Thyroid gland (tissue), 4 donors: ENCODE measurements around the gene DIP2B. TPM values are rescaled to one million over a fixed set of nuclear protein-coding genes. Genes with fewer than 3 reads are reported as not detected.

Experiments used
- DNase-seq, 2 donors: peaks; one replicate each; pipeline ENCODE4 v3.0.0-alpha.2; 2019
- H3K27ac ChIP-seq, 3 donors: fragments of 200-600 bp; sonication (generic); 1 replicate in 2 of 3; 2 replicates in 1 of 3; pipeline ENCODE4 v1.5.1; 2016 to 2019; ENCODE audit warnings: mild to moderate bottlenecking in 1 of 3, moderate library complexity in 1 of 3
- H3K27me3 ChIP-seq: fragments of 200-600 bp; sonication (generic); one replicate; pipeline ENCODE4 v1.5.1; 2019
- H3K36me3 ChIP-seq, 2 donors: fragments of 200-600 bp; sonication (generic); one replicate each; pipeline ENCODE4 v1.5.1; 2016 to 2019
- H3K4me1 ChIP-seq, 2 donors: fragments of 200-600 bp; sonication (generic); one replicate each; pipeline ENCODE4 v1.5.1; 2017 to 2019
- H3K4me3 ChIP-seq, 3 donors: fragments of 200-600 bp; sonication (generic); replicated peaks in 1 of 3; 1 replicate in 2 of 3; 2 replicates in 1 of 3; pipeline ENCODE4 v1.5.1; 2016; ENCODE audit warnings: mild to moderate bottlenecking in 1 of 3
- H3K9me3 ChIP-seq: fragments of 200-600 bp; sonication (generic); one replicate; pipeline ENCODE4 v1.5.1; 2017
- POLR2A ChIP-seq, 2 donors: fragments of 450-650 bp; IDR thresholded peaks; one replicate each; pipeline ENCODE4 v1.6.1; 2017; ENCODE audit warnings: antibody characterized with exemption in 2 of 2, mild to moderate bottlenecking in 2 of 2, moderate library complexity in 1 of 2
- WGBS, 2 donors: methylation state at CpG; one replicate each; pipeline ENCODE4 v1.1.5; 2017; 5-methylcytosine and 5-hydroxymethylcytosine counted together
- intact Hi-C: fragments of 100-400 bp; cut with DNase I; formaldehyde crosslinking; loops from one replicate; pipeline ENCODE4 v1.15.1; 2023
- total RNA-seq, 4 donors: library from RNA; depleted of rRNA; stranded (reverse); fragments of >200 nt; gene quantifications; one replicate each; pipeline ENCODE4 v1.2.3, GENCODE V29; 2016
- TF ChIP-seq, protein P1 (sequence below), 6 experiments: fragments of 200-600 bp in 3 of 6; fragments of 450-650 bp in 3 of 6; sonication (generic) in 3 of 6; IDR thresholded peaks; one replicate each; pipeline ENCODE4 v1.5.1; 2016 to 2019; ENCODE audit warnings: antibody characterized with exemption in 6 of 6, mild to moderate bottlenecking in 2 of 6, inconsistent platforms in 1 of 6, moderate library complexity in 1 of 6

The DIP2B gene
- total RNA-seq, 4 donors from 2014 or later: 27.7 to 45.7 (median 32.4) TPM

DNA sequence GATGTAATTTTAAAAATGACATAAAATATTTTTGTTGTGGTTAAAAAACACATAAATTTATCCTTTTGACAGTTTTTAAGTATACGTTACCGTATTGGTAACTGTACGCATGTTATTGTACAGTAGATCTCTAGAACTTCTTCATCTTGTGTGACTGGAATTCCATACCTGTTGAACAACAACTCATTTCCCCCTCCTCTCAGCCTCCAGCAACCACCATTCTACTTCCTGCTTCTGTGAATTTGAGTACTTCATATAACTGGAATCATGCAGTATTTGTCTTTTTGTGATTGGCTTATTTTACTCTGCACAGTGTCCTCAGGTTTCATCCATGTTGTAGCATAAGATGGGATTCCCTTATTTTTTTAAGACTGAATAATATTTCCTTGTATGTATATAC is 145.5 kb downstream of the DIP2B start:
- TF ChIP-seq, protein P1, sequence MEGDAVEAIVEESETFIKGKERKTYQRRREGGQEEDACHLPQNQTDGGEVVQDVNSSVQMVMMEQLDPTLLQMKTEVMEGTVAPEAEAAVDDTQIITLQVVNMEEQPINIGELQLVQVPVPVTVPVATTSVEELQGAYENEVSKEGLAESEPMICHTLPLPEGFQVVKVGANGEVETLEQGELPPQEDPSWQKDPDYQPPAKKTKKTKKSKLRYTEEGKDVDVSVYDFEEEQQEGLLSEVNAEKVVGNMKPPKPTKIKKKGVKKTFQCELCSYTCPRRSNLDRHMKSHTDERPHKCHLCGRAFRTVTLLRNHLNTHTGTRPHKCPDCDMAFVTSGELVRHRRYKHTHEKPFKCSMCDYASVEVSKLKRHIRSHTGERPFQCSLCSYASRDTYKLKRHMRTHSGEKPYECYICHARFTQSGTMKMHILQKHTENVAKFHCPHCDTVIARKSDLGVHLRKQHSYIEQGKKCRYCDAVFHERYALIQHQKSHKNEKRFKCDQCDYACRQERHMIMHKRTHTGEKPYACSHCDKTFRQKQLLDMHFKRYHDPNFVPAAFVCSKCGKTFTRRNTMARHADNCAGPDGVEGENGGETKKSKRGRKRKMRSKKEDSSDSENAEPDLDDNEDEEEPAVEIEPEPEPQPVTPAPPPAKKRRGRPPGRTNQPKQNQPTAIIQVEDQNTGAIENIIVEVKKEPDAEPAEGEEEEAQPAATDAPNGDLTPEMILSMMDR (IDR thresholded peaks at IDR 0.05): no peak
- TF ChIP-seq POLR2A (IDR thresholded peaks at IDR 0.05): no peak
- no peaks in the 10 kb centered on the region for H3K36me3 ChIP-seq
- peaks cover 14 to 18% of the 10 kb centered on the region in 2 donors for H3K4me1 ChIP-seq
- DNase-seq: no peak
- intact Hi-C loops: no loop called here
- H3K27me3 ChIP-seq: no peaks in the 10 kb centered on the region
- WGBS, 2 donors: 95 to 96% methylated on average over 3 of the region's 3 CpGs
- no peaks in the 10 kb centered on the region for H3K9me3 ChIP-seq
- H3K4me3 ChIP-seq: no peak overlapping the region
- no peak overlapping the region for H3K27ac ChIP-seq

DNA sequence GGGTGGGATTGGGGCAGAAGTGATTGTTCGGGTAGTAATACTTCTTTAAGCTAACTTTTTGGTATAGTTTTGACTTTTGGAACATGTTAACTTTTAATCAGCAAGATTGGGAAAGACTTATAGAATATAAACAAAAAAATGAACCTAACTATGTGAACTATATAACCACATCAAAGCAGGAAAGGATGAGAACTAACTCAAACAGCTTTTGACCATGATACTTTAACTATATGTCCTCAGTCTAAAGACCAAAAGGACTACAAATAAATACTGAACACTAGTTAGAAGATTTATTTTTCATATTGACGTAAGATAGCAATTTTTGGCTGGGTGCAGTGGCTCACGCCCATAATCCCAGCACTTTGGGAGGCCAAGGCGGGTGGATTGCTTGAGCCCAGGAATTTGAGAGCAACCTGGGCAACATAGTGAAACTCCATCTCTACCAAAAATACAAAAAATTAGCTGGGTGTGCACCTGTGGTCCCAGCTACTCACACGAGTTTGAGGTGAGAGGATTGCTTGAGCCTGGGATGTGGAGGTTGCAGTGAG is 150.7 kb downstream of the DIP2B start:
- Histone ChIP-seq H3K4me3 (no peak overlapping the region), H3K27ac (no peak overlapping the region), H3K9me3 (no peaks in the 10 kb centered on the region), H3K36me3 (no peaks in the 10 kb centered on the region), H3K27me3 (no peaks in the 10 kb centered on the region), H3K4me1 (no peaks in the 10 kb centered on the region)
- TF ChIP-seq, protein P1 (IDR thresholded peaks at IDR 0.05): no peak
- no peak for TF ChIP-seq POLR2A (IDR thresholded peaks at IDR 0.05)
- DNase-seq: no peak
- WGBS, 2 donors: 77 to 98% methylated on average over 5 of the region's 5 CpGs
- intact Hi-C loops: no loop called here

DNA sequence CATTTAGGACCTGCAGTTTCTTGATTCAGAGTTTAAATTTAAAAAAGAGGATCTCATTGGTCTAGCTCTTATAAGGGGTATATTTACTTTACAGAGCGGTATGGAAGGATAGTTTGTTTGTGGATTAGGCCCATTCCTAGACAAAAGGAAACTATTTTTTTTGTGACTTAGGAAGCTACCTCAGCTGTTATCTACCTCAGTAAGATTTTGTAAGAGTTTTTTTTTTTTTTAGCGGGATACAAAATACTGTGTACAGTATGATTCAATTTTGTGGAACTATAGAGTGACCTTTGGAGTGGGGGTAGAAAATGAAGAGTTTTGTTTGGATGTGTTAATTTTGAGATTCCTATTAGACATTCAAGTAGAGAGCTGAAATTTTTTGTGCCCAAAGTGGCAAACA is 154.5 kb downstream of the DIP2B start:
- TF ChIP-seq, protein P1 (IDR thresholded peaks at IDR 0.05): no peak
- no peak for TF ChIP-seq POLR2A (IDR thresholded peaks at IDR 0.05)
- Histone ChIP-seq H3K27ac (no peak overlapping the region), H3K27me3 (no peaks in the 10 kb centered on the region), H3K4me1 (peaks cover 4 to 9% of the 10 kb centered on the region in 2 donors), H3K36me3 (no peaks in the 10 kb centered on the region), H3K4me3 (no peak overlapping the region), H3K9me3 (no peaks in the 10 kb centered on the region)
- WGBS, 2 donors: 93 to 96% methylated on average over 2 of the region's 2 CpGs
- intact Hi-C loops: no loop called here
- no peak for DNase-seq

DNA sequence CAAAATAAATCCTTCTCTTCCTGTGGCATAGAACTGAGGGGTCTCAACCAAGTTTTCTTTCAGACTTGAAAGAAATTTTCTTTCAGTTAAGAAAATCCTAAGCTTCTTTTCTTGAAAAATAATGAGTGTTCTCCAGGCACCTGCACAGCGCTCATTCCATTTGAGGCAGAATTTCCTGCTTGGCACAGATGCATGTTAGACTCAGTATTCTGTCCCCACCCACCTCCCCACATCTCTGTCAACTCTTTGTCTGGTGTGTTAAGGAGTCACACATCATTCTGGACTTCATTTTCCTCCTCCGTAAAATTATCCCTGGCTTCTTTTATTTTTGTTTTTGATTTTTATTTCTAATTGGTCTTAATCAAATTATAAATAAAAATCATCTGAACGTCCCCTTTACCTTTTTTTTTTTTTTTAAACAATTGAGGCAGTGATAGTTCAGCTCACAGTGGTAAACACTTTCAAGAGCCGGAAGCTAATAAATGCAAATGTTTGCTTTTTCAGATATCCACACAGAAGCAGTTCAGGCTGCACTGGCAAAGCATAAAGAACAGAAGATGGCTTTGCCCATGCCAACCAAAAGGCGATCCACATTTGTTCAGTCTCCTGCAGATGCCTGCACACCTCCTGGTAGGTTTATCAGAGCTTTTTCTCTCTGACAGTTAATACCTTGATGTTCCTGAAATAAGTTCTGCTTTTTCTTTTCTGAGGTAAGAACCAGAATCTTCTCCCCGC is 155.1 kb downstream of the DIP2B start:
- Histone ChIP-seq H3K4me1 (peaks cover 4 to 9% of the 10 kb centered on the region in 2 donors), H3K4me3 (no peak overlapping the region), H3K36me3 (no peaks in the 10 kb centered on the region), H3K27ac (no peak overlapping the region), H3K9me3 (no peaks in the 10 kb centered on the region), H3K27me3 (no peaks in the 10 kb centered on the region)
- intact Hi-C loops: no loop called here
- 90 to 93% methylated on average over 6 of the region's 6 CpGs for WGBS, 2 donors
- DNase-seq: no peak
- TF ChIP-seq, protein P1 (IDR thresholded peaks at IDR 0.05): no peak

DNA sequence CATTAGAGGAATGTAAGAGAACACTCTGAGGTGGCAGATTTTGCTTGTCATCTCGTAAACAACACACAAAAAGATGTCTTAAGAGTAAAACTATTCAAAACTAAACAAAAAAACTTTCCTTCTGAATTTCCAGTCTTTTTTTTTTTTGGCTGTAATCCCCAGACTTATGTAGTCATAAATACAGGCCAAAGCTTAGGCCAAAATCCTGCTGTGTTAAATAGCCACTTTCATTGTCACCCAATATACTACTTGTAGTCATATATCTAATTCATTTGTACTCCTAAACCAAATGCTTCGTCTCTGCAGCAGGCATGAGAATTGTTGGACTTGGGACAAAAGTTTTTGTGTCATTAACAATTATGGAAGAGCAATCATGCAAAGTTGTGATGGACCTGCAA is 155.6 kb downstream of the DIP2B start:
- Histone ChIP-seq H3K4me1 (peaks cover 4 to 9% of the 10 kb centered on the region in 2 donors), H3K9me3 (no peaks in the 10 kb centered on the region), H3K27me3 (no peaks in the 10 kb centered on the region), H3K36me3 (no peaks in the 10 kb centered on the region), H3K4me3 (no peak overlapping the region), H3K27ac (no peak overlapping the region)
- DNase-seq: no peak
- WGBS, 2 donors: 87 to 93% methylated on average over 2 of the region's 2 CpGs
- TF ChIP-seq, protein P1 (IDR thresholded peaks at IDR 0.05): no peak
- TF ChIP-seq POLR2A (IDR thresholded peaks at IDR 0.05): no peak
- intact Hi-C loops: no loop called here
